ENCODE measurements around the gene NPC2. TPM values are rescaled to one million over a fixed set of nuclear protein-coding genes. Genes with fewer than 3 reads are reported as not detected.
A peak's percentile ranks its signal among the peaks of the same experiment; 100 is the strongest.

Gene NPC2
- polyA plus RNA-seq (2013, experiment 1 of 2) = 266 TPM
- polyA plus RNA-seq (2013, experiment 2 of 2) = 248 TPM

DNA sequence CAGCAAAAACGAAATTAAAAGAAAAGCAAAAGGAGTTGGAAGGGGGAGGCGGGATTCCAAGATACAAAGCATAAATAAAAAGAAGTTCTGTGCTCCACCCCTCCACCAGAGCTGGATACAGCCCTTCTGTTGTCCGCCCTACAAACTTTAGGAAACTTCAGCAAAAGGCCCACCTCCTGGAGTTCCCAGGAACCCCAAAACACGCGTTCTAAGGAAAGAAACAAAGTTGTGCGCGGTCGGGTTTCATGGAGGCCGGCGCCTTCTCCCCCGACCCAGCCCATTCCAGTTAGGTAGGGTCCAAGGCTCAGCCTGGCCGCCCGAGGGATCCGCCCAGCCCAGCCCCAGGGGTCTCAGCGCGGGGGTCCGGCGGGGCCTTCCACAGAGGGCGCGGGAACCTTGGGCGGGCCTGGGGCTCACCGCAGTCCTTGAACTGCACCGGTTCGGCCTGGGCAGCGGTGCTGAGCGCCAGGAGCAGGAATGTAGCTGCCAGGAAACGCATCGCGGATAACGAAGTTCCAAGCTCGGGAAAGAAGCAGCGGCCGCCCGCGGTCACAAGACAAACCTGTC is at the start of gene NPC2:
NPC2 (minus strand) TSS at position 530 of the 567 bp plus-strand sequence; CDS start at position 499, 31 bp downstream.
- Histone ChIP-seq H3K79me2 (ENCODE audit: control insufficient read depth, insufficient read depth, low read length) (peaks cover 24% of the 10 kb centered on the region), H3K4me3 (ENCODE audit: low read length) (peak within 1 kb of the TSS; percentile 89), H2BK5ac (ENCODE audit: low read length) (peak within 1 kb of the TSS; percentile 77), H3K36me3 (ENCODE audit: control insufficient read depth, insufficient read depth, low read length) (no peaks in the 10 kb centered on the region), H3K27me3 (ENCODE audit: insufficient read depth, low read length, poor library complexity) (no peaks in the 10 kb centered on the region), H3K27ac (ENCODE audit: low read depth, low read length) (peak within 1 kb of the TSS; percentile 97), H3K9ac (ENCODE audit: low read length) (peak within 1 kb of the TSS; percentile 94), H3K23ac (ENCODE audit: low read length) (peak within 1 kb of the TSS; percentile 98), H3K4ac (ENCODE audit: low read depth, low read length) (peak within 1 kb of the TSS; percentile 20), H2BK15ac (replicated peaks; ENCODE audit: low read depth) (no peak within 1 kb of the TSS), H4K8ac (ENCODE audit: low read depth, low read length) (no peak within 1 kb of the TSS), H3K79me1 (ENCODE audit: low read length) (peaks cover 32% of the 10 kb centered on the region), H2BK120ac (ENCODE audit: low read depth, low read length) (no peak within 1 kb of the TSS), H3K4me1 (ENCODE audit: control insufficient read depth, low read depth, low read length) (peaks cover 5% of the 10 kb centered on the region), H3K56ac (ENCODE audit: low read length) (peak within 1 kb of the TSS; percentile 96), H3K4me2 (ENCODE audit: low read length) (peak within 1 kb of the TSS; percentile 83), H3K18ac (ENCODE audit: low read length) (peak within 1 kb of the TSS; percentile 81), H4K5ac (ENCODE audit: low read length) (no peak within 1 kb of the TSS), H2AK5ac (ENCODE audit: low read length) (no peak within 1 kb of the TSS)
- no CpG with 5 or more reads among the region's 35 CpGs for WGBS (ENCODE audit: extremely low coverage, insufficient coverage, low lambda C conversion rate)
- DNase-seq = no peak

GRCh38 chr14:74542056-74542685 is 49.1 kb upstream of the NPC2 start:
- DNase-seq = no peak

DNA sequence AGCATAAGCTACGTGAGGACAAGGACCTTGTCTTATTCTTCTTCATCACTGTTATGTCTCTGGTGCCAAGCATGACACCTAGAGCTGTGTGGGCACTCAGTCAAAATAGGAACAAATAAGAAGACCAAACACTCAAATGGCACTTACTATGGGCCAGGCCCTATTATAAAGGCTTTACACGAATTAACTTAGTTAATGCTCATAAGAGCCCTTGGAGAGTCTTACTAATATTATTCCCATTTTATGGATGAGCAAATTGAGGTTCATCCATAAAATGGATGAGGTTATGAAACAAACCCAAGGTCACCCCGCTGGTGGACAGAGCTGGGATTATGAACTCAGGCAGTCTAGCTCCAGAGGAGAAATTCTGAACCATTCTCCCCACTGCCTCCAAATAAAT is 48.1 kb upstream of the NPC2 start:
- H3K56ac ChIP-seq (ENCODE audit: low read length) = no peak overlapping the region
- H2BK120ac ChIP-seq (ENCODE audit: low read depth, low read length) = no peak overlapping the region
- no peak overlapping the region for H3K4me2 ChIP-seq (ENCODE audit: low read length)
- H2BK5ac ChIP-seq (ENCODE audit: low read length) = no peak overlapping the region
- no peak overlapping the region for H4K5ac ChIP-seq (ENCODE audit: low read length)
- H3K4me3 ChIP-seq (ENCODE audit: low read length) = no peak overlapping the region
- H3K23ac ChIP-seq (ENCODE audit: low read length) = no peak overlapping the region
- H3K36me3 ChIP-seq (ENCODE audit: control insufficient read depth, insufficient read depth, low read length) = no peaks in the 10 kb centered on the region
- H3K27me3 ChIP-seq (ENCODE audit: insufficient read depth, low read length, poor library complexity) = no peaks in the 10 kb centered on the region
- H3K4me1 ChIP-seq (ENCODE audit: control insufficient read depth, low read depth, low read length) = no peaks in the 10 kb centered on the region
- no peaks in the 10 kb centered on the region for H3K79me2 ChIP-seq (ENCODE audit: control insufficient read depth, insufficient read depth, low read length)
- no peaks in the 10 kb centered on the region for H3K79me1 ChIP-seq (ENCODE audit: low read length)
- no peak overlapping the region for H2BK15ac ChIP-seq (replicated peaks; ENCODE audit: low read depth)
- DNase-seq = no peak
- H3K4ac ChIP-seq (ENCODE audit: low read depth, low read length) = no peak overlapping the region
- H3K27ac ChIP-seq (ENCODE audit: low read depth, low read length) = no peak overlapping the region
- H3K9ac ChIP-seq (ENCODE audit: low read length) = no peak overlapping the region
- no peak overlapping the region for H4K8ac ChIP-seq (ENCODE audit: low read depth, low read length)
- H2AK5ac ChIP-seq (ENCODE audit: low read length) = no peak overlapping the region
- WGBS (ENCODE audit: extremely low coverage, insufficient coverage, low lambda C conversion rate) = no CpG with 5 or more reads among the region's 3 CpGs
- H3K18ac ChIP-seq (ENCODE audit: low read length) = no peak overlapping the region

More at GRCh38 chr14:74542056-74542685, 49.1 kb upstream of the NPC2 start:
- no peaks in the 10 kb centered on the region for H3K79me2 ChIP-seq (ENCODE audit: control insufficient read depth, insufficient read depth, low read length)
- no peaks in the 10 kb centered on the region for H3K27me3 ChIP-seq (ENCODE audit: insufficient read depth, low read length, poor library complexity)
- no peak overlapping the region for H3K27ac ChIP-seq (ENCODE audit: low read depth, low read length)
- no peak overlapping the region for H2BK15ac ChIP-seq (replicated peaks; ENCODE audit: low read depth)
- H4K8ac ChIP-seq (ENCODE audit: low read depth, low read length) = no peak overlapping the region
- H3K4me2 ChIP-seq (ENCODE audit: low read length) = no peak overlapping the region
- no peaks in the 10 kb centered on the region for H3K79me1 ChIP-seq (ENCODE audit: low read length)
- WGBS (ENCODE audit: extremely low coverage, insufficient coverage, low lambda C conversion rate) = no CpG with 5 or more reads among the region's 10 CpGs
- no peak overlapping the region for H3K18ac ChIP-seq (ENCODE audit: low read length)
- no peak overlapping the region for H3K4me3 ChIP-seq (ENCODE audit: low read length)
- no peak overlapping the region for H3K23ac ChIP-seq (ENCODE audit: low read length)
- no peak overlapping the region for H4K5ac ChIP-seq (ENCODE audit: low read length)
- H3K56ac ChIP-seq (ENCODE audit: low read length) = no peak overlapping the region
- H3K4ac ChIP-seq (ENCODE audit: low read depth, low read length) = no peak overlapping the region
- no peaks in the 10 kb centered on the region for H3K4me1 ChIP-seq (ENCODE audit: control insufficient read depth, low read depth, low read length)
- no peak overlapping the region for H2BK5ac ChIP-seq (ENCODE audit: low read length)
- H3K9ac ChIP-seq (ENCODE audit: low read length) = no peak overlapping the region
- H2AK5ac ChIP-seq (ENCODE audit: low read length) = no peak overlapping the region
- H3K36me3 ChIP-seq (ENCODE audit: control insufficient read depth, insufficient read depth, low read length) = no peaks in the 10 kb centered on the region
- no peak overlapping the region for H2BK120ac ChIP-seq (ENCODE audit: low read depth, low read length)

DNA sequence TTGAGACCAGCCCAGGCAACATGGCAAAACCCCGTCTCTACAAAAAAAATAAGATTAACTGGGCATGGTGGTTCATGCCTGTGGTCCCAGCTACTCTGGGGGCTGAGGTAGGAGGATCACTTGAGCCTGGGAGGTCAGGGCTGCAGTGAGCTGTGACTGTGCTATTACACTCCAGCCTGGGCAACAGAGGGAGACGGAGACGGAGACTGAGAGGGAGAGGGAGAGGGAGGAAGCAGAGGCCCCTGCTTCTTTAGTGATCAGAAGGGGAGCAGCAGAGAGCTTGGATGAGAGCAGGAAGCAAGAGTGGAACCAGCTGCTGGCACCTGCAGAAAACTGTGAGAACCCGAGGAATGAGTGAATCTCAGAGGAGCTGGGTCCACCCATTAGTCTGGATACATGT is 46.4 kb upstream of the NPC2 start:
- no peak overlapping the region for H3K4me3 ChIP-seq (ENCODE audit: low read length)
- no peak overlapping the region for H3K4ac ChIP-seq (ENCODE audit: low read depth, low read length)
- H3K9ac ChIP-seq (ENCODE audit: low read length) = no peak overlapping the region
- H3K23ac ChIP-seq (ENCODE audit: low read length) = no peak overlapping the region
- no peak overlapping the region for H3K27ac ChIP-seq (ENCODE audit: low read depth, low read length)
- no peak for DNase-seq
- no CpG with 5 or more reads among the region's 4 CpGs for WGBS (ENCODE audit: extremely low coverage, insufficient coverage, low lambda C conversion rate)
- no peak overlapping the region for H4K8ac ChIP-seq (ENCODE audit: low read depth, low read length)
- H3K79me2 ChIP-seq (ENCODE audit: control insufficient read depth, insufficient read depth, low read length) = no peaks in the 10 kb centered on the region
- no peaks in the 10 kb centered on the region for H3K27me3 ChIP-seq (ENCODE audit: insufficient read depth, low read length, poor library complexity)
- no peak overlapping the region for H2BK120ac ChIP-seq (ENCODE audit: low read depth, low read length)
- H3K56ac ChIP-seq (ENCODE audit: low read length) = no peak overlapping the region
- no peak overlapping the region for H2BK5ac ChIP-seq (ENCODE audit: low read length)
- H4K5ac ChIP-seq (ENCODE audit: low read length) = no peak overlapping the region
- H2BK15ac ChIP-seq (replicated peaks; ENCODE audit: low read depth) = no peak overlapping the region
- H3K36me3 ChIP-seq (ENCODE audit: control insufficient read depth, insufficient read depth, low read length) = no peaks in the 10 kb centered on the region
- no peaks in the 10 kb centered on the region for H3K4me1 ChIP-seq (ENCODE audit: control insufficient read depth, low read depth, low read length)
- no peaks in the 10 kb centered on the region for H3K79me1 ChIP-seq (ENCODE audit: low read length)
- no peak overlapping the region for H3K4me2 ChIP-seq (ENCODE audit: low read length)
- H3K18ac ChIP-seq (ENCODE audit: low read length) = no peak overlapping the region
- H2AK5ac ChIP-seq (ENCODE audit: low read length) = no peak overlapping the region

GRCh38 chr14:74538411-74539391 is 45.6 kb upstream of the NPC2 start:
- H2BK120ac ChIP-seq (ENCODE audit: low read depth, low read length) = no peak overlapping the region
- no peak overlapping the region for H3K18ac ChIP-seq (ENCODE audit: low read length)
- no peaks in the 10 kb centered on the region for H3K79me1 ChIP-seq (ENCODE audit: low read length)
- H4K8ac ChIP-seq (ENCODE audit: low read depth, low read length) = no peak overlapping the region
- H3K27ac ChIP-seq (ENCODE audit: low read depth, low read length) = no peak overlapping the region
- H3K23ac ChIP-seq (ENCODE audit: low read length) = peak overlapping the region; percentile 66
- H3K56ac ChIP-seq (ENCODE audit: low read length) = no peak overlapping the region
- H3K36me3 ChIP-seq (ENCODE audit: control insufficient read depth, insufficient read depth, low read length) = no peaks in the 10 kb centered on the region
- H4K5ac ChIP-seq (ENCODE audit: low read length) = no peak overlapping the region
- no peaks in the 10 kb centered on the region for H3K4me1 ChIP-seq (ENCODE audit: control insufficient read depth, low read depth, low read length)
- no peak overlapping the region for H3K4ac ChIP-seq (ENCODE audit: low read depth, low read length)
- H3K27me3 ChIP-seq (ENCODE audit: insufficient read depth, low read length, poor library complexity) = no peaks in the 10 kb centered on the region
- no peak overlapping the region for H3K9ac ChIP-seq (ENCODE audit: low read length)
- no peak overlapping the region for H3K4me2 ChIP-seq (ENCODE audit: low read length)
- no peak overlapping the region for H2BK15ac ChIP-seq (replicated peaks; ENCODE audit: low read depth)
- no peak for DNase-seq
- H3K4me3 ChIP-seq (ENCODE audit: low read length) = no peak overlapping the region
- H2BK5ac ChIP-seq (ENCODE audit: low read length) = no peak overlapping the region
- H3K79me2 ChIP-seq (ENCODE audit: control insufficient read depth, insufficient read depth, low read length) = no peaks in the 10 kb centered on the region
- WGBS (ENCODE audit: extremely low coverage, insufficient coverage, low lambda C conversion rate) = no CpG with 5 or more reads among the region's 11 CpGs
- no peak overlapping the region for H2AK5ac ChIP-seq (ENCODE audit: low read length)
